22Rv1 (cell line): ENCODE measurements around the gene NCAM2.

Experiments
- ZFX ChIP-seq: fragments of 450-650 bp; IDR thresholded peaks from 2 replicates; pipeline ENCODE4 v1.6.1; 2017; ENCODE audit warnings: antibody characterized with exemption, borderline replicate concordance
- TF ChIP-seq, protein P1 (sequence below): fragments of 450-650 bp; IDR thresholded peaks from 2 replicates; pipeline ENCODE4 v1.5.1; 2017; ENCODE audit warnings: mild to moderate bottlenecking

DNA sequence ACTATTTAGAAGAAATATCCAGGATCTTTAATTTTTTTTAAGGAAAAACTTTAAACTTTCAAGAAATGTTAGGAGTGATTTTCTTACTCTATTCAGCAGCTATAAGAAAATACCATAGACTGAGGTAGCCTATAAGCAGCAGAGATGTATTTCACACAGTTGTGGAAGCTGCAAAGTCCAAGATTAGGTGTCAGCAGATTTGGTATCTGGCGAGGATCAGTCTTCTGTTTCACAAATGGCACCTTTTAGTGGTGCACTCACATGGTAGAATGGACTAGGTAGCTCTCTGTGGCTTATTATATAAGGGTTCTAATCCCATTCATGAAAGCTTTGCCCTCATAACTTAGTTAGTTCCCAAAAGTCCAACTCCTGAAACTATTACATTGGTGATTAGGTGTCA is 207.4 kb downstream of the NCAM2 start:
- TF ChIP-seq, protein P1, sequence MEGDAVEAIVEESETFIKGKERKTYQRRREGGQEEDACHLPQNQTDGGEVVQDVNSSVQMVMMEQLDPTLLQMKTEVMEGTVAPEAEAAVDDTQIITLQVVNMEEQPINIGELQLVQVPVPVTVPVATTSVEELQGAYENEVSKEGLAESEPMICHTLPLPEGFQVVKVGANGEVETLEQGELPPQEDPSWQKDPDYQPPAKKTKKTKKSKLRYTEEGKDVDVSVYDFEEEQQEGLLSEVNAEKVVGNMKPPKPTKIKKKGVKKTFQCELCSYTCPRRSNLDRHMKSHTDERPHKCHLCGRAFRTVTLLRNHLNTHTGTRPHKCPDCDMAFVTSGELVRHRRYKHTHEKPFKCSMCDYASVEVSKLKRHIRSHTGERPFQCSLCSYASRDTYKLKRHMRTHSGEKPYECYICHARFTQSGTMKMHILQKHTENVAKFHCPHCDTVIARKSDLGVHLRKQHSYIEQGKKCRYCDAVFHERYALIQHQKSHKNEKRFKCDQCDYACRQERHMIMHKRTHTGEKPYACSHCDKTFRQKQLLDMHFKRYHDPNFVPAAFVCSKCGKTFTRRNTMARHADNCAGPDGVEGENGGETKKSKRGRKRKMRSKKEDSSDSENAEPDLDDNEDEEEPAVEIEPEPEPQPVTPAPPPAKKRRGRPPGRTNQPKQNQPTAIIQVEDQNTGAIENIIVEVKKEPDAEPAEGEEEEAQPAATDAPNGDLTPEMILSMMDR: no peak
- TF ChIP-seq ZFX: no peak
